Right ventricle myocardium superior (tissue), 1 donor: Measurements from ENCODE around the gene DLGAP1. TPM values are rescaled to one million over a fixed set of nuclear protein-coding genes. Genes with fewer than 3 reads are reported as not detected.

Source experiments
- ATAC-seq: fragments of 200-7000 bp; cut with Tn5 transposase; one replicate; pipeline ENCODE4 v1.9.1; 2020; ENCODE audit warnings: mild to moderate bottlenecking; ENCODE audit not compliant: poor library complexity
- DNase-seq: peaks from one replicate; pipeline ENCODE4 v3.0.0-alpha.2; 2020
- intact Hi-C: fragments of 100-400 bp; cut with DNase I; formaldehyde crosslinking; loops from one replicate; pipeline ENCODE4 v1.11.2; 2022
- microRNA-seq: library from miRNA; unstranded; fragments of <30 nt; microRNA quantifications from one replicate; pipeline ENCODE4 v1.2.0, GENCODE V29; 2020
- total RNA-seq: library from RNA; stranded (reverse); fragmentation: NEBNext Ultra II Directional; extraction: Animal tissue kit (Norgen Biotek cat#: 25700); gene quantifications from one replicate; pipeline ENCODE4 v1.2.1, GENCODE V29; 2021
- donor health status: DM: no; HTN: yes; CAD: no; lungs with severe emphysema.

The DLGAP1 gene
- total RNA-seq, 1 donor from 2014 or later = 0.08 TPM

GRCh38 chr18:3451989-3452749 is 1002.9 kb downstream of the DLGAP1 start:
- DNase-seq = peak; percentile 62
- intact Hi-C loops = loop anchor here (2.0 to 5.0 kb wide), 3 partner anchors 141 to 215 kb away; no protein-coding TSS in a partner anchor
- peak; percentile 6 for ATAC-seq

DNA sequence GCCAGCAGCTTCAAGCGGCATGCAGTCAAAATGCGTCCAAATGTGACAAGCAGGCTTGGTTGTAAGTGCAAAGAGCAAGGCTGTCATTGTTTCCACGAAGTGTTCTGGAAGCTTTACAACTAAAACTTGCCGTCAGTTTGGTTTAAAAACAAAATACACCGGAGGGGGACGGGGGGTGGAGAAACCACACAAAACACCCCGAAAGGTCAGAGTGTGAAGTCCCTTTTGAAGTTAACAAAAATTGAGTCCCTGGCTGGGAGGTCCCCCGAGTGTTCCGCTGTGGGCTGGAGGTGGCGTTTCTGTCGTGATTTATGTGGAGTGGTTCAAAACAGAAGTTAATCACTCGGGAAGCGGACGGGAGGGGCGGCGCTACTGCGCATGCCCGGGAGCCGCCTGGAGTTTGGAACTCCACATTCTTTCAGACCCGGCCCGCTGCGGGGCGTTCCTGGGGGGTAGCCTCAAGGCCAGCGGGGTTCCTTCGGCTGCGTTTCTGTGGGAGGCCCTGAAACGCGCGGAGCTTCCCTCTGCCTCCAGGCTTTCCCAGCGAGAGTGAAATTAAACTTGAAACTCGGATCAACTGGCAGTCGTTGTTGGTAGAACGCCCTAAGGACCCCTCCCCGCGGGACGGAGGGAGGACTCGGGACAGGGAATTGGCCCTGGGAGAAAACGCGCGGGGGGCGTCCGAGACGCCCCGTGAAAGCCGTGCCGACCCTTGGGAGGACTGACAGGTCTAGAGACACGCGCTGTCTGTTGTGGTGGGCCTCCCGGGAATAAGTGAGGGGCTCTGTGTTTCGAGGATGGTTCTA is 1003.7 kb downstream of the DLGAP1 start:
- peak; percentile 72 for ATAC-seq

GRCh38 chr18:3450799-3451182 is 1004.3 kb downstream of the DLGAP1 start:
- ATAC-seq (no peak), DNase-seq (no peak)
- intact Hi-C loops = loop anchor here (2.0 to 5.0 kb wide), 3 partner anchors 142 to 217 kb away; no protein-coding TSS in a partner anchor

More for the DNA sequence above, 1003.7 kb downstream of the DLGAP1 start:
- intact Hi-C loops = loop anchor here (2.0 to 5.0 kb wide), 3 partner anchors 141 to 216 kb away; no protein-coding TSS in a partner anchor
- peak; percentile 97 for DNase-seq

- DNase-seq (peak; percentile 88), ATAC-seq (peak; percentile 30)
- intact Hi-C loops = loop anchor here (2.0 to 5.0 kb wide), 3 partner anchors 143 to 217 kb away; no protein-coding TSS in a partner anchor
These were observed 1004.9 kb downstream of the DLGAP1 start, which contains the start of gene TGIF1 for GRCh38 chr18:3450012-3450798. Gene TGIF1 (plus strand): TSS chr18:3450172. CDS start chr18:3450490, 318 bp downstream.

DNA sequence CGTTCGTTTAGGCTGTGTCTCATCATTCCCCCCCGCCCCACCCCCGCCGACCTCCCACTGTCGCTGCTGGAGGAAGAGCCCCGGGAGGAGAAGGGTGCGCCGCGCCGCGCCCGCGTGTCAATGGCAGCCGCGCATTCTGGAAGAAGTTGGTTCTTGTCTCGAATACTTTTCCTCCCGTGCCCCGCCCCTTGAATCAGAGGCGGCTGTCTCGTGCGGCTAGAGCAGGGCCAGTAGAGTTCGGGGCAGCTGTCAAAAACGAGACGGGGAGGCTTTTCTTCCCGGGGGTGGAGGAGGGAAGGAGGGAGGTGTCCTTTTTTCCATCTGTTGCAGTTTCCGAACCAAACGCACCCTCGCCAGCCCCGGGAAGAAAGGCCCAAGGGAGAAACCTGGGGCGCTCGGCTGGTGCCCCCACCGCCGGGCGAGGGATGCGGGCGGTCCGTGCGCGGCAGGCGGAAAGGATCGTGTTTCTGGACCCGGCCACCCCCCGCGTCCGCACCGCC is 1005.5 kb downstream of the DLGAP1 start:
- ATAC-seq = no peak
- peak; percentile 91 for DNase-seq
- intact Hi-C loops = loop anchor here (2.0 to 5.0 kb wide), 3 partner anchors 143 to 218 kb away; no protein-coding TSS in a partner anchor

GRCh38 chr18:3448838-3449511 is 1006.1 kb downstream of the DLGAP1 start:
- DNase-seq = no peak
- intact Hi-C loops = no loop called here
- peak; percentile 45 for ATAC-seq

- ATAC-seq (peak; percentile 82), DNase-seq (peak; percentile 96)
- intact Hi-C loops = no loop called here
These were observed 1006.9 kb downstream of the DLGAP1 start for GRCh38 chr18:3447895-3448837.

DNA sequence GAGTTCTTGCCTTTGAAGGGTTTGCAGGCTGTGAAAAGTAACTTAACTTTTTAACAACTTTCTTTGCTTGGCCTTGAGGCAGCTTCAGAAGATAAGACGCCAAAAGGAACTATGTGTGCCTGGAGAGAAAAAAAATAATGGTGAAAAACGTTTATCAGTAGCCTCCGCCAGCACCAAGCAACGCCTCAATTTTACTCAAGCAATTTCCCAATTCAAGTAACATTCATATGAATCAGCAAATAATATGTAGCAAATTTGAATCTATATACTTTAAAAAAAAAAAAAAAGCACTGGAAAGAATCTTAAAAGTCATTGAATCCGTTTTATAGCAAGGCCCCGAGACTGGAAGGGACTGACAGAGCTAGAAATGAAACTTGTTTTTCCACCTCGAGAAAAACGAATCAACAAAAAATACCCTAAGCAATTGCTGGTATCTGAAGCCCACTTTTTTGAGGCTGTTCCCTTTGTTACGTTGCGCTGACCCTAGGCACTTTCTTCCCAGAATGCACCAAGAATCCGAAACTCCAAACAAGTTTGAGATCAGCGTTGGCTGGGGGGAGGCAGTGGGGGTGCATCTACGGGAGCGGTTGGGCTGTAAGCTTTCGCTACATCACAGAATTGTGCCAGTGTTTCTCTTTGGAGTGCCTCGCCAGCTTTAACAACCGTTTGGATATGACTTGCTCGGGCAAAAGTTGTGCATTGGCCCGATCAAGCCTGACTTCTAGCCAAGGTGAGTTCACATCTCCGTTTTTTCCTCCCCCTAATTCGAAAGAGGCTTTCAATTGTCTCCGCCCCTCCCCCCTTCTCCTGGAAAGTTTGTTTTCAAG is 1007.8 kb downstream of the DLGAP1 start:
- DNase-seq = no peak
- intact Hi-C loops = no loop called here
- no peak for ATAC-seq

Small RNAs within 50 kb of the gene (microRNA-seq; reads per million reads assigned to microRNA genes)
- gene MIR6718 = not detected
